BE2C (cell line): Measurements from ENCODE around the gene COL13A1.

Experiments used
- DNase-seq: peaks from one replicate; pipeline ENCODE4 v3.0.0-alpha.2; 2020
- H3K27me3 ChIP-seq: fragments of 250-450 bp; sonication (Bioruptor Pico); 2 replicates; pipeline ENCODE4 v1.5.1; 2020; ENCODE audit warnings: mild to moderate bottlenecking
- H3K36me3 ChIP-seq: fragments of 250-450 bp; sonication (Bioruptor Pico); 2 replicates; pipeline ENCODE4 v1.5.1; 2020; ENCODE audit warnings: mild to moderate bottlenecking
- H3K4me1 ChIP-seq: fragments of 250-450 bp; sonication (Bioruptor Pico); 2 replicates; pipeline ENCODE4 v1.5.1; 2020
- H3K4me3 ChIP-seq: 2 replicates; pipeline ENCODE4 v1.5.1; 2011; ENCODE audit warnings: low read depth, low read length
- H3K9me3 ChIP-seq: fragments of 250-450 bp; sonication (Bioruptor Pico); 2 replicates; pipeline ENCODE4 v1.5.1; 2020
- TF ChIP-seq, protein P1 (sequence below): IDR thresholded peaks from 2 replicates; pipeline ENCODE4 v1.5.1; 2012; ENCODE audit warnings: mild to moderate bottlenecking, low read depth, low read length

COL13A1 gene

GRCh38 chr10:69851306-69851705, 49.6 kb downstream of the COL13A1 start:
- H3K36me3 ChIP-seq, result no peaks in the 10 kb centered on the region
- H3K4me1 ChIP-seq, result no peaks in the 10 kb centered on the region
- H3K9me3 ChIP-seq, result no peaks in the 10 kb centered on the region
- no peak for DNase-seq
- H3K27me3 ChIP-seq, result no peaks in the 10 kb centered on the region
- TF ChIP-seq, protein P1, sequence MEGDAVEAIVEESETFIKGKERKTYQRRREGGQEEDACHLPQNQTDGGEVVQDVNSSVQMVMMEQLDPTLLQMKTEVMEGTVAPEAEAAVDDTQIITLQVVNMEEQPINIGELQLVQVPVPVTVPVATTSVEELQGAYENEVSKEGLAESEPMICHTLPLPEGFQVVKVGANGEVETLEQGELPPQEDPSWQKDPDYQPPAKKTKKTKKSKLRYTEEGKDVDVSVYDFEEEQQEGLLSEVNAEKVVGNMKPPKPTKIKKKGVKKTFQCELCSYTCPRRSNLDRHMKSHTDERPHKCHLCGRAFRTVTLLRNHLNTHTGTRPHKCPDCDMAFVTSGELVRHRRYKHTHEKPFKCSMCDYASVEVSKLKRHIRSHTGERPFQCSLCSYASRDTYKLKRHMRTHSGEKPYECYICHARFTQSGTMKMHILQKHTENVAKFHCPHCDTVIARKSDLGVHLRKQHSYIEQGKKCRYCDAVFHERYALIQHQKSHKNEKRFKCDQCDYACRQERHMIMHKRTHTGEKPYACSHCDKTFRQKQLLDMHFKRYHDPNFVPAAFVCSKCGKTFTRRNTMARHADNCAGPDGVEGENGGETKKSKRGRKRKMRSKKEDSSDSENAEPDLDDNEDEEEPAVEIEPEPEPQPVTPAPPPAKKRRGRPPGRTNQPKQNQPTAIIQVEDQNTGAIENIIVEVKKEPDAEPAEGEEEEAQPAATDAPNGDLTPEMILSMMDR, result no peak
- H3K4me3 ChIP-seq, result no peak overlapping the region

DNA sequence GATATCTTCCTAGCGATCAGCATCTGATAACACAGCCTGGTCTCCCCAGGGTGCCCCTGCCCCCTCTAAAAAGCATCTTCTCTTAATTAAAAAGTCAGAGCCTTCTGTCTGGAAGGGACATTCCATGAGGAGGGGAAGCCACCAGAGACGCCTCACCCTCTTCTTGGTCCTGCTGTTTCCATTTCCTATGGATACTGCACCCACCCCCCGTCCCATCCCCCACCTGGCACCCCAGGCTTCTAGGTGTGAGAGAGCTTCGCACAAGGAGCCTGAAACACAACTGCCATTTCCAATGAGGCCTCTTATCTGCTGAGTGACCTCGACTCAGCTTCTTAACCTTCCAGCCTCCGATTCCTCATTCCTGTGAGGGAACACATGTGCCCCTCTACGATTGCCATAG, 51.4 kb downstream of the COL13A1 start:
- Histone ChIP-seq H3K36me3 (no peaks in the 10 kb centered on the region), H3K4me1 (no peaks in the 10 kb centered on the region), H3K4me3 (no peak overlapping the region), H3K9me3 (no peaks in the 10 kb centered on the region), H3K27me3 (no peaks in the 10 kb centered on the region)
- DNase-seq, result no peak
- TF ChIP-seq, protein P1, result no peak

DNA sequence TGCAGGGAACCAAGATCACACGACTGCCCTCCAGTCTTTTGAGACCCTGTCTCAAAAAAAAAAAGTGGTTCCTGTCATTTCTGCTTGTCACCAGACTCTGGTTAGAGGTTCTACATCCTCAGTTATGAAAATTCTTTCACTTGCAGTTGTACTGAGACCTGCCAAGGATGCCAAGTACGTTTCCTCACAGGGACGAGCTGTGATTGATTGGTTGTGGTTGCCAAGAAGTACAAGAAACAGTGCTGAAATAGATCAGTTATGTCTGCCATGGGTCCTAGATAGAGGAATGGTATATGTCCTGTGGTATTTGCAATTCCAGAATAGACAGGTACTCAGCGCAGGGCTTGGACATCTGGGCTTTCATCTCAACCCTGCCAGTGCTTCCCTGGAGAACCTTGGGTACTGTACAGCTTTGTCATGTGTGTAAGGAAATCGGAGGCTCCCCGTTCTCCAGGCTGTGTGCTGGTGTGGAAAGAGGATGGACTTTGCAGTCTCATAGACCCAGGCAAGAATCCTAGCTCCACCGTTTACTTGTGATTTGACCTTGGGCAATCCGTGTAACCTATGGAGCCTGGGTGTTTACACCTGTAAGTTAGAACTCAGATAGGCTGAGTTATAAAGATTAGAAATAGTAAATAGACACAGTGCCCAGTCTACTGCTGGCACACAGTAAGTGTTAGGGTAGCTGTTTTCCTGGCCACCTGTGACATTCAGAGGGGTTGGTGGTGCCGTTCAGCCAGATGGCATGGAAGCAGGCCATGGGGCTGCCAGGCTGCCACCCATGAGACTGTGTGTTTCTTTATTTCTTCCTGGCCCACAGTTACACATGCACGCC, 53.0 kb downstream of the COL13A1 start:
- H3K4me1 ChIP-seq, result no peaks in the 10 kb centered on the region
- TF ChIP-seq, protein P1, result no peak
- no peak for DNase-seq
- H3K4me3 ChIP-seq, result no peak overlapping the region
- H3K9me3 ChIP-seq, result no peaks in the 10 kb centered on the region
- H3K27me3 ChIP-seq, result no peaks in the 10 kb centered on the region
- no peaks in the 10 kb centered on the region for H3K36me3 ChIP-seq

- H3K9me3 ChIP-seq, result no peaks in the 10 kb centered on the region
- no peak for DNase-seq
- no peaks in the 10 kb centered on the region for H3K36me3 ChIP-seq
- no peak overlapping the region for H3K4me3 ChIP-seq
- TF ChIP-seq, protein P1, result no peak
- H3K4me1 ChIP-seq, result no peaks in the 10 kb centered on the region
- H3K27me3 ChIP-seq, result no peaks in the 10 kb centered on the region
Measured at GRCh38 chr10:69855346-69856111, 53.8 kb downstream of the COL13A1 start.

GRCh38 chr10:69856601-69857166, 55.0 kb downstream of the COL13A1 start:
- no peak for DNase-seq
- Histone ChIP-seq H3K9me3 (no peaks in the 10 kb centered on the region), H3K4me1 (no peaks in the 10 kb centered on the region), H3K27me3 (no peaks in the 10 kb centered on the region), H3K4me3 (no peak overlapping the region), H3K36me3 (no peaks in the 10 kb centered on the region)
- TF ChIP-seq, protein P1, result no peak

DNA sequence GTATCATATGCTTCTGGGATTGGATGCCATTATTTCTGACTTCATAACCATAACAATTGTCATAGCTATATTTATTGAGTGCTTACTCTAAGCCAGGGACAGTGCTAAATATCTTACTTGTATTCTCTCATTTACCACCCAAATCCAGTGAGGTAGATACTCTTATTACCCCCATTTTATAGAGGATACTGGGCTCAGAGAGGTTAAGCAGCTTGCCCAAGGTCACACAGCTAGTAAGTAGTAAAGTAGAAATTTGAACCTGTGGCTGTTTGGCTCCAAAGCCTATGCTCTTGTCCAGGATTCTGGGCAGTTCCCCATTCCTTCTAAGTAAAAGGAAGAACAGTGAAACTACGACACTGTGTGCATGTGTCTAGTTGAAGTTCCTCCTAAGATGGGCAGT, 56.5 kb downstream of the COL13A1 start:
- Histone ChIP-seq H3K36me3 (no peaks in the 10 kb centered on the region), H3K27me3 (no peaks in the 10 kb centered on the region), H3K4me3 (no peak overlapping the region), H3K4me1 (no peaks in the 10 kb centered on the region), H3K9me3 (no peaks in the 10 kb centered on the region)
- no peak for DNase-seq
- TF ChIP-seq, protein P1, result no peak
